Measurements from ENCODE around the gene PCDH1. TPM values are rescaled to one million over a fixed set of nuclear protein-coding genes. Genes with fewer than 3 reads are reported as not detected.

Gene PCDH1
- total and polyA plus RNA-seq, 2 of the 8 experiments (the other 6 are each of a cell fraction or from before 2014, with no cell fraction given) = 101 to 102 TPM

- TF ChIP-seq USF2 (IDR thresholded peaks at IDR 0.05; ENCODE audit: low read length) (no peak), TEAD4 (IDR thresholded peaks at IDR 0.05; ENCODE audit: low read depth, low read length) (no peak), POLR2A (IDR thresholded peaks at IDR 0.05; ENCODE audit: control extremely low read depth in 1 of 2, low read depth in 2 of 2, low read length in 2 of 2) (peak in 1 of 2 experiments; percentile 74; a peak in 2 of 3 replicates), SP4 (IDR thresholded peaks at IDR 0.05; ENCODE audit: low read length) (no peak), CHD7 (IDR thresholded peaks at IDR 0.05; ENCODE audit: insufficient replicate concordance, low read length) (no peak), NRF1 (IDR thresholded peaks at IDR 0.05; ENCODE audit: low read depth, low read length) (no peak), SP2 (IDR thresholded peaks at IDR 0.05; ENCODE audit: low read length) (no peak), GTF2F1 (IDR thresholded peaks at IDR 0.05; ENCODE audit: borderline replicate concordance, low read depth, low read length) (no peak)
These were observed 28.6 kb downstream of the PCDH1 start (continued) for GRCh38 chr5:141849415-141850243.

Data from H1 (cell line).